K562 (cell line): ENCODE measurements around the gene CDKN1C. TPM values are rescaled to one million over a fixed set of nuclear protein-coding genes. Genes with fewer than 3 reads are reported as not detected.

ENCODE experiments used
- ATAC-seq: fragments of 200-7000 bp; cut with Tn5 transposase; 3 replicates; pipeline ENCODE4 v1.9.1; 2020; ENCODE audit warnings: moderate library complexity
- BruUV-seq: library from RNA; stranded (reverse); fragments of 400-500 nt; replicated peaks from 2 replicates; lab custom pipeline; 2021; lab: Mats Ljungman, UMichigan
- CTCF ChIA-PET: fragments of 300-600 bp; formaldehyde crosslinking; extraction: SDS; loops from one replicate; lab custom pipeline; 2021; ENCODE audit warnings: low intra/inter-chr PET ratio; lab: Yijun Ruan, JAX
- POLR2A ChIA-PET: fragments of 300-600, 350-650 bp; sonication (Branson Sonifier 250); formaldehyde crosslinking; extraction: SDS; loops from one replicate; lab custom pipeline; 2021; ENCODE audit warnings: antibody characterized with exemption, inconsistent platforms; lab: Yijun Ruan, JAX
- DNase-seq, 4 experiments: peaks; one replicate each; pipeline versions ENCODE4 v3.0.0 to v3.0.0-alpha.2; 2011 to 2018; ENCODE audit warnings: low spot score in 3 of 4, mixed read lengths in 3 of 4; ENCODE audit errors: extremely low read depth in 1 of 4
- FAIRE-seq: peaks from 2 replicates; lab custom pipeline; 2011; peaks lifted over from hg19 to GRCh38; lab: Jason Lieb, UNC
- H2AFZ ChIP-seq: 2 replicates; pipeline ENCODE4 v1.6.0; 2011; ENCODE audit warnings: low read depth, low read length, control low read depth, inconsistent platforms
- H3K27ac ChIP-seq: fragments of 200-600 bp; 3 replicates; pipeline ENCODE4 v1.8.0; 2011; ENCODE audit warnings: low read depth, mild to moderate bottlenecking, control low read depth, inconsistent platforms, low read length, moderate library complexity, mixed read lengths; ENCODE audit errors: extremely low read depth
- H3K27me3 ChIP-seq, 2 experiments: fragments of 300-600 bp in 1 of 2; 2 replicates in 1 of 2; 3 replicates in 1 of 2; pipeline versions ENCODE4 v1.6.0 to v1.8.0; 2011; ENCODE audit warnings: inconsistent platforms in 2 of 2, low read length in 2 of 2, mild to moderate bottlenecking in 1 of 2, mixed read lengths in 1 of 2, moderate library complexity in 1 of 2; ENCODE audit not compliant: control insufficient read depth in 2 of 2, insufficient read depth in 2 of 2
- H3K36me3 ChIP-seq: fragments of 300-600 bp; 3 replicates; pipeline ENCODE4 v1.8.0; 2011; ENCODE audit warnings: mild to moderate bottlenecking, low read length, inconsistent platforms; ENCODE audit not compliant: control insufficient read depth, insufficient read depth
- H3K4me1 ChIP-seq, 2 experiments: fragments of 200-600 bp in 1 of 2; replicated peaks in 1 of 2; 2 replicates in 1 of 2; 3 replicates in 1 of 2; pipeline versions ENCODE4 v1.5.1 to v1.8.0; 2011; ENCODE audit warnings: inconsistent platforms in 2 of 2, low read length in 2 of 2, mild to moderate bottlenecking in 1 of 2, mixed read lengths in 1 of 2, moderate library complexity in 1 of 2; ENCODE audit not compliant: control insufficient read depth in 2 of 2, insufficient read depth in 2 of 2
- H3K4me2 ChIP-seq: 2 replicates; pipeline ENCODE4 v1.6.1; 2011; ENCODE audit warnings: low read length, control low read depth, inconsistent platforms, mixed read lengths; ENCODE audit not compliant: insufficient read depth
- H3K4me3 ChIP-seq: fragments of 200-600 bp; sonication (generic), shearing (Covaris generic); 2 replicates; pipeline ENCODE4 v1.5.1; 2016; ENCODE audit warnings: control low read depth, inconsistent platforms
- H3K79me2 ChIP-seq: fragments of 200-600 bp; 3 replicates; pipeline ENCODE4 v1.8.0; 2011; ENCODE audit warnings: low read length, inconsistent platforms; ENCODE audit not compliant: control insufficient read depth, insufficient read depth
- H3K9ac ChIP-seq, 2 experiments: 2 replicates each; pipeline versions ENCODE4 v1.6.0 to v1.6.1; 2011; ENCODE audit warnings: low read depth in 2 of 2, low read length in 2 of 2, control low read depth in 1 of 2, inconsistent platforms in 1 of 2, mild to moderate bottlenecking in 1 of 2, mixed read lengths in 1 of 2; ENCODE audit not compliant: insufficient read depth in 1 of 2
- H3K9me1 ChIP-seq: one replicate; pipeline ENCODE4 v1.6.0; 2011; ENCODE audit warnings: inconsistent platforms, mild to moderate bottlenecking, low read length, moderate library complexity; ENCODE audit not compliant: control insufficient read depth, insufficient read depth
- H3K9me3 ChIP-seq: replicated peaks from 2 replicates; pipeline ENCODE4 v1.5.1; 2011; ENCODE audit warnings: low read depth, low read length, inconsistent platforms; ENCODE audit not compliant: control insufficient read depth, insufficient read depth
- H4K20me1 ChIP-seq: replicated peaks from 2 replicates; pipeline ENCODE4 v1.6.1; 2011; ENCODE audit warnings: low read length, inconsistent platforms, mixed read lengths; ENCODE audit not compliant: control insufficient read depth, insufficient read depth
- HMGN3 ChIP-seq: IDR thresholded peaks from 2 replicates; pipeline ENCODE4 v1.6.1; 2011; ENCODE audit warnings: borderline replicate concordance, low read depth, mild to moderate bottlenecking, mixed read lengths, low read length; ENCODE audit not compliant: insufficient read length; ENCODE audit errors: extremely low read depth
- HNRNPL ChIP-seq: fragments of 200-400 bp; formaldehyde crosslinking; IDR thresholded peaks from 2 replicates; pipeline ENCODE4 v1.6.1; 2017; ENCODE audit warnings: low read depth, mild to moderate bottlenecking, low read length
- NFIC ChIP-seq: fragments of 450-650 bp; IDR thresholded peaks from 2 replicates; pipeline ENCODE4 v1.6.1; 2017; ENCODE audit warnings: mild to moderate bottlenecking, inconsistent platforms
- RBM22 ChIP-seq: fragments of 200-400 bp; formaldehyde crosslinking; IDR thresholded peaks from 2 replicates; pipeline ENCODE4 v1.6.1; 2018; ENCODE audit warnings: low read length, low read depth; ENCODE audit not compliant: poor library complexity, severe bottlenecking
- WGBS: fragments of 100-300 bp; shearing (Covaris generic); methylation state at CpG from one replicate; pipeline ENCODE4 v1.1.6; 2016; ENCODE audit warnings: low coverage, mixed read lengths; ENCODE audit not compliant: insufficient coverage; ENCODE audit errors: missing lambda C conversion rate; 5-methylcytosine and 5-hydroxymethylcytosine counted together
- in situ Hi-C: fragments of 300-500 bp; cut with MboI; formaldehyde crosslinking; loops from 4 replicates; pipeline ENCODE4 v1.15.0; 2018; ENCODE audit warnings: inconsistent platforms, mixed read lengths
- intact Hi-C: fragments of 100-400 bp; cut with micrococcal nuclease; formaldehyde crosslinking; loops from 2 replicates; pipeline ENCODE4 v1.14.2; 2022
- polyA plus RNA-seq, 8 experiments: library from polyadenylated mRNA; depleted of rRNA in 4 of 8; stranded (reverse) in 5 of 8; unstranded in 3 of 8; fragments of >200 nt; fragmentation: Nextera tagmentation in 2 of 8; fragmentation: Illumina TruSeq in 1 of 8; extraction: Ambion mirVana in 2 of 8; extraction: Trizol in 1 of 8; gene quantifications; 2 replicates each; pipeline versions ENCODE4 v1.2.1 to v1.2.3, GENCODE V29; 2011 to 2014; ENCODE audit warnings: inconsistent platforms in 1 of 8, missing spikeins in 1 of 8
- total RNA-seq, 7 experiments: library from RNA; depleted of rRNA in 6 of 7; stranded (reverse); fragments of >200 nt in 6 of 7; fragmentation: Illumina TruSeq in 2 of 7; extraction: Trizol in 2 of 7; gene quantifications; 2 replicates each; pipeline versions ENCODE4 v1.2.1 to v1.2.3, GENCODE V29; 2011 to 2021; ENCODE audit warnings: low replicate concordance in 1 of 7

CDKN1C gene
- total and polyA plus RNA-seq, 9 of the 15 experiments (the other 6 are each of a cell fraction or from before 2014, with no cell fraction given), result 2.8 to 21.1 (median 9.3) TPM

DNA sequence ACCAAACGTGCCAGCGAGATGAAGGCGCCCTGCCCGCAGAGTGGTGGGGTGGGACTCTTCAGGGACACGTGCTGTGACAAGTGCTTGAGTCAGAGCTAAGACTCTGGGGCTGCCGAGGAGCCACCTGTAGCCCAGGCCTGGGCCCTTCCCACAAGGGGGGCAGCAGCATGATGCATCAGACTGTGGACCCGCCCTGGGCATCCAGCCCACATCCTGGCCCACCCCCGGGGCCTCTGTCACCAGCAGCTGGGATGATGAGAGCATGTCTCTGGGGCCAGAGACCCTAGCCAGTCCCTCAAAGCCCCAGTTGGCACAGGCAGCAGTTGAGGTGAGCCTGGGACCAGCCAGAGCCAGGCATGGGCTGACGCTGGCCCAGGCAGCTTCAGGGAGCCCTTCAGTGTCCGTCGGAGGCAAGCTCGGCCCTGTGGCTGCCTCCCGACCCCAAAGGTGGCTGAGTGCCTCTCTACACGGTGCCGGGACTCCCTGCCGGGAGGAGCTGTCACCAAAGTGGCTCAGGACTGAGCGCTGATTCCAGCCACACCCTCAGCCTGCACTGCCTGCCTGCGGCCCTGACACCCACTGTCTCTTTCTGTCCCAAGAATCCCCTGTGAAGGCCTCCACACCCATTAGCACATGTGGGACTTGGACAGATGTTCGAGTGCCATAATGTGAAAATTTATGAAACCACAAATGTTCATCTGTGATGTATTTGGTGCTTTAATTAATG lies 41.3 kb downstream of the CDKN1C start:
- H3K79me2 ChIP-seq, result no peaks in the 10 kb centered on the region
- peaks cover 17 to 67% of the 10 kb centered on the region in 2 experiments for H3K4me1 ChIP-seq
- in situ Hi-C loops, result no loop called here
- ChIA-PET POLR2A (interaction anchor here (0.5 to 1.3 kb wide), 3 partner anchors 32 to 145 kb away, joined by 3 to 6 read pairs (median 4); partner anchors contain the start of gene KCNQ1OT1), CTCF (no interaction called here)
- peaks cover 5% of the 10 kb centered on the region for H3K9me1 ChIP-seq
- TF ChIP-seq HMGN3, result peak; percentile 31
- TF ChIP-seq RBM22, result no peak
- H4K20me1 ChIP-seq, result no peaks in the 10 kb centered on the region
- FAIRE-seq (peak; percentile 54), ATAC-seq (no peak; the same call in 2 of the 3 replicates), DNase-seq (no peak)
- intact Hi-C loops, result no loop called here
- H3K36me3 ChIP-seq, result no peaks in the 10 kb centered on the region
- BruUV-seq, result no TSS peak
- H3K4me3 ChIP-seq, result no peak overlapping the region
- no peak overlapping the region for H3K27ac ChIP-seq
- H2AFZ ChIP-seq, result no peak overlapping the region; the same call in 1 of the 2 replicates
- no peaks in the 10 kb centered on the region for H3K9me3 ChIP-seq
- H3K9ac ChIP-seq, result peak overlapping the region in 1 of 2 experiments; percentile 80; a peak in 1 of 4 replicates
- H3K27me3 ChIP-seq, result no peaks in the 10 kb centered on the region; a peak in 1 of 5 replicates
- H3K4me2 ChIP-seq, result no peak overlapping the region
- WGBS, result 53% methylated on average over 17 of the region's 19 CpGs

DNA sequence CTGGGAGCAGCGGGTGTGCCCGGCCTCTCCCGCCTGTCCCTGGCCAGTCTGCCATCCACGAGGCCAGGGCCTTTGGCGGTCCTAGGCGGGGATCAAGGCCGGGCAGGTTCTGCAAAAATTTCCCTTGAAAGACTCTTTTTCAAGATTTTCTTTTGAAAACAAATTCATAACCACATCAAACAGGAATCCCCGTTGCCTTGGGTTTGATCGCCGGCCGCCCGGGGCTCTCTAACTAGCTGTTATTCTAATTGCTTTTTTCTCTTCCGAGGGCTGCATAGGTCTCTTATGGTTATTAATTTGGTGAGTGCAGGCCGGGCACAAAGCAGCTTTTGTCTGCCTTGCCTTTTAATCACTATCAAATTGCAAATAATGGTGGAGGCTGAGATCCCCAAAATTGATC lies 42.0 kb downstream of the CDKN1C start:
- 73% methylated on average over 13 of the region's 14 CpGs for WGBS
- Histone ChIP-seq H3K27me3 (no peaks in the 10 kb centered on the region; a peak in 1 of 5 replicates), H2AFZ (no peak overlapping the region), H3K9me1 (peaks cover 5% of the 10 kb centered on the region), H4K20me1 (no peaks in the 10 kb centered on the region), H3K36me3 (no peaks in the 10 kb centered on the region), H3K9me3 (no peaks in the 10 kb centered on the region), H3K27ac (no peak overlapping the region), H3K9ac (no peak overlapping the region), H3K4me3 (no peak overlapping the region), H3K4me2 (no peak overlapping the region), H3K4me1 (peaks cover 17 to 73% of the 10 kb centered on the region in 2 experiments), H3K79me2 (no peaks in the 10 kb centered on the region)
- CTCF ChIA-PET, result no interaction called here
- POLR2A ChIA-PET, result interaction anchor here (0.6 kb wide), 1 partner anchor 11 kb away, joined by 3 read pairs; no protein-coding TSS in a partner anchor
- no TSS peak for BruUV-seq
- intact Hi-C loops, result no loop called here
- FAIRE-seq (no peak), DNase-seq (no peak), ATAC-seq (no peak)
- in situ Hi-C loops, result no loop called here
- TF ChIP-seq HNRNPL, result no peak
- no peak for TF ChIP-seq NFIC
